A375 (cell line): Measurements from ENCODE around the gene ZNF813. TPM values are rescaled to one million over a fixed set of nuclear protein-coding genes. Genes with fewer than 3 reads are reported as not detected.

ENCODE experiments used
- total RNA-seq: library from RNA; depleted of rRNA; stranded (reverse); fragments of >200 nt; shearing (Covaris generic); gene quantifications from 2 replicates; pipeline ENCODE4 v1.2.3, GENCODE V29; 2014; rRNA removed

The ZNF813 gene
- 1.6 and 1.8 TPM in 2 replicates for total RNA-seq

GRCh38 chr19:53467485-53468262 is at the start of gene ZNF813:
Gene ZNF813, plus strand, starts transcription at chr19:53467733. Its CDS starts 16,090 bp downstream, at chr19:53483823.

GRCh38 chr19:53431399-53432087 is 36.0 kb upstream of the ZNF813 start, which contains the start of gene ZNF761:
Gene ZNF761, plus strand, starts transcription at chr19:53431984. Its CDS starts 15,285 bp downstream, at chr19:53447269.

GRCh38 chr19:53537521-53538377 is 70.2 kb downstream of the ZNF813 start, which contains the start of gene ZNF331:
Gene ZNF331, plus strand, starts transcription at chr19:53538145. Its CDS starts 31,232 bp downstream, at chr19:53569377.

Other genes starting within 250 kb of the ZNF813 start
- 10.1 and 11.0 TPM in 2 replicates for gene ZNF677, start 212.9 kb upstream of the ZNF813 start, total RNA-seq
- not detected in 2 replicates for gene VN1R2, start 209.4 kb upstream of the ZNF813 start, total RNA-seq
- gene VN1R4, start 200.0 kb upstream of the ZNF813 start, total RNA-seq = not detected in 2 replicates
- gene ZNF845, start 134.0 kb upstream of the ZNF813 start, total RNA-seq = 4.1 and 5.2 TPM in 2 replicates
- gene ZNF525, start 102.0 kb upstream of the ZNF813 start, total RNA-seq = 5.3 and 8.0 TPM in 2 replicates
- gene ZNF765, start 72.6 kb upstream of the ZNF813 start, total RNA-seq = 5.1 and 6.2 TPM in 2 replicates
- gene ZNF761, start 35.7 kb upstream of the ZNF813 start, total RNA-seq = 4.5 and 5.5 TPM in 2 replicates
- gene ZNF331, start 70.4 kb downstream of the ZNF813 start, total RNA-seq = 9.7 and 11.6 TPM in 2 replicates
- gene DPRX, start 164.3 kb downstream of the ZNF813 start, total RNA-seq = not detected in 2 replicates